ENCODE results near the gene LPP.

The LPP gene

GRCh38 chr3:188453431-188454384 lies 299.8 kb downstream of the LPP start:
- no peak for DNase-seq
- Histone ChIP-seq H3K9ac (ENCODE audit: low read length) (no peak overlapping the region), H3K27ac (ENCODE audit: low read length) (no peak overlapping the region), H3K9me3 (replicated peaks; ENCODE audit: insufficient read depth, low read length) (no peaks in the 10 kb centered on the region), H3K4me2 (ENCODE audit: low read depth, low read length) (no peak overlapping the region), H3K4me3 (ENCODE audit: low read length) (no peak overlapping the region), H3K27me3 (replicated peaks; ENCODE audit: insufficient read depth, low read length) (peaks cover 9% of the 10 kb centered on the region), H3K4me1 (ENCODE audit: low read length) (no peaks in the 10 kb centered on the region), H3K36me3 (replicated peaks; ENCODE audit: insufficient read depth, low read length) (no peaks in the 10 kb centered on the region), H3K79me2 (ENCODE audit: low read length) (no peaks in the 10 kb centered on the region), H2AFZ (ENCODE audit: low read length) (no peak overlapping the region), H4K20me1 (ENCODE audit: insufficient read depth, low read length) (no peaks in the 10 kb centered on the region), H3K9me2 (replicated peaks; ENCODE audit: insufficient read depth, low read length) (no peaks in the 10 kb centered on the region), H3F3A (ENCODE audit: insufficient read depth, low read length) (no peaks in the 10 kb centered on the region)
- TF ChIP-seq EZH2 (optimal IDR thresholded peaks at IDR 0.05; ENCODE audit: low read depth, low read length) (no peak), EZH2phosphoT487 (IDR thresholded peaks at IDR 0.05; ENCODE audit: low read length) (no peak), CTCF (IDR thresholded peaks at IDR 0.05; ENCODE audit: low read length) (no peak)

DNA sequence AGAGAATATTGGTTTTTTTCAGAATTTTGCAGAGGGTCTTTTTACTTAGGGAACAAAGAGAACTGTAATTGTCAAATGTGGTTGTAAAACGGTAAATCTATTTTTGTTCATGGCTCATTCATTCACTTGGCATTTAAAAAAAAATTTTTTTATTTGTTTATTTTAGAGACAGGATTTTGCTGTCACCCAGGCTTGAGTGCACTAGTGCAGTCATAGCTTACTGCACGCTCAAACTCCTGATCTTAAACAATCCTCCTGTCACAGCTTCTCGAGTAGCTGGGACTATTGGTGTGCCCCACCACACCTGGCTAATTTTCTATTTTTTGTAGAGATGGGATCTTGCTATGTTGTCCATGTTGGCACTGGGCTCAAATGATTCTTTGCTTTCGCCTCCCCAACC lies 301.8 kb downstream of the LPP start:
- Histone ChIP-seq H3K36me3 (replicated peaks; ENCODE audit: insufficient read depth, low read length) (no peaks in the 10 kb centered on the region), H3K79me2 (ENCODE audit: low read length) (no peaks in the 10 kb centered on the region), H3K4me1 (ENCODE audit: low read length) (no peaks in the 10 kb centered on the region), H3K4me2 (ENCODE audit: low read depth, low read length) (no peak overlapping the region), H3K27me3 (replicated peaks; ENCODE audit: insufficient read depth, low read length) (no peaks in the 10 kb centered on the region), H3F3A (ENCODE audit: insufficient read depth, low read length) (no peaks in the 10 kb centered on the region), H3K9me3 (replicated peaks; ENCODE audit: insufficient read depth, low read length) (no peaks in the 10 kb centered on the region), H3K27ac (ENCODE audit: low read length) (no peak overlapping the region), H2AFZ (ENCODE audit: low read length) (no peak overlapping the region), H4K20me1 (ENCODE audit: insufficient read depth, low read length) (no peaks in the 10 kb centered on the region), H3K9ac (ENCODE audit: low read length) (no peak overlapping the region), H3K9me2 (replicated peaks; ENCODE audit: insufficient read depth, low read length) (no peaks in the 10 kb centered on the region), H3K4me3 (ENCODE audit: low read length) (no peak overlapping the region)
- TF ChIP-seq CTCF (IDR thresholded peaks at IDR 0.05; ENCODE audit: low read length): no peak
- no peak for TF ChIP-seq EZH2 (optimal IDR thresholded peaks at IDR 0.05; ENCODE audit: low read depth, low read length)
- TF ChIP-seq EZH2phosphoT487 (IDR thresholded peaks at IDR 0.05; ENCODE audit: low read length): no peak
- no peak for DNase-seq

DNA sequence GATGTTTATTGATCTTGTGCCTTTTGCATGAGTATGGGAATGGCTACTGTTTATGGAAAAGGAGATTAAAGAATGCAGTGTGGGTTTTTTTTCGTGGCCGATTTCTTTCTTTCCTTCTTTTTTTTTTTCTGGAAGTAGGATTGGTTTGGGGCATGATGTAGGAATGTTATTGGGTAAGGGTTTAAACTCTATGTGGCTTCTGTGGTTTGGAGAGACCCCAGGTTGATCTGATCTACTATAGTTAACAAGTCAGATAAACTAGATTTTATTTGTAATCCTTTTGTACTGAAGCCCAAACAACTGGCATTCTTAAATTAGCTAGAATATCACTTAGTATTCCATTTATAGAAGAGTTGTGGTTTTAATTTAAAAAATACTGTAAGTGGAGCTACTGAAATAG lies 304.8 kb downstream of the LPP start:
- no peaks in the 10 kb centered on the region for H4K20me1 ChIP-seq (ENCODE audit: insufficient read depth, low read length)
- no peaks in the 10 kb centered on the region for H3F3A ChIP-seq (ENCODE audit: insufficient read depth, low read length)
- H3K79me2 ChIP-seq (ENCODE audit: low read length): no peaks in the 10 kb centered on the region
- H3K27me3 ChIP-seq (replicated peaks; ENCODE audit: insufficient read depth, low read length): no peaks in the 10 kb centered on the region
- no peak overlapping the region for H3K4me2 ChIP-seq (ENCODE audit: low read depth, low read length)
- no peak for DNase-seq
- no peak overlapping the region for H3K27ac ChIP-seq (ENCODE audit: low read length)
- H3K9ac ChIP-seq (ENCODE audit: low read length): no peak overlapping the region
- no peak for TF ChIP-seq EZH2phosphoT487 (IDR thresholded peaks at IDR 0.05; ENCODE audit: low read length)
- no peak for TF ChIP-seq EZH2 (optimal IDR thresholded peaks at IDR 0.05; ENCODE audit: low read depth, low read length)
- TF ChIP-seq CTCF (IDR thresholded peaks at IDR 0.05; ENCODE audit: low read length): no peak
- H3K4me1 ChIP-seq (ENCODE audit: low read length): no peaks in the 10 kb centered on the region
- no peaks in the 10 kb centered on the region for H3K9me3 ChIP-seq (replicated peaks; ENCODE audit: insufficient read depth, low read length)
- H3K4me3 ChIP-seq (ENCODE audit: low read length): no peak overlapping the region
- H3K36me3 ChIP-seq (replicated peaks; ENCODE audit: insufficient read depth, low read length): no peaks in the 10 kb centered on the region
- no peak overlapping the region for H2AFZ ChIP-seq (ENCODE audit: low read length)
- H3K9me2 ChIP-seq (replicated peaks; ENCODE audit: insufficient read depth, low read length): no peaks in the 10 kb centered on the region

All from MM.1S (cell line).